GM12892 (cell line): ENCODE results near the gene SUV39H2.
"Not testable (repeated sequence)": the region's sequence is repeated elsewhere in the genome, so short reads cannot be mapped to it uniquely, and the experiment has no call there.

ENCODE experiments used
- DNase-seq: peaks from one replicate; pipeline ENCODE4 v3.0.0; 2011; ENCODE audit not compliant: insufficient read length
- FAIRE-seq: peaks from 2 replicates; lab custom pipeline; 2011; peaks lifted over from hg19 to GRCh38; lab: Jason Lieb, UNC
- POLR2A ChIP-seq: IDR thresholded peaks from 2 replicates; pipeline ENCODE4 v1.6.1; 2011; ENCODE audit warnings: low read depth, low read length, control low read depth
- POLR2AphosphoS5 ChIP-seq: IDR thresholded peaks from 2 replicates; pipeline ENCODE4 v1.6.1; 2011; ENCODE audit warnings: low read depth, low read length, control low read depth
- TAF1 ChIP-seq: IDR thresholded peaks from 2 replicates; pipeline ENCODE4 v1.6.1; 2011; ENCODE audit warnings: low read depth, mild to moderate bottlenecking, control low read depth, low read length, borderline replicate concordance

Gene SUV39H2

GRCh38 chr10:14918964-14919363 lies 40.3 kb downstream of the SUV39H2 start:
- DNase-seq (no peak), FAIRE-seq (no peak)
- TF ChIP-seq TAF1: no peak
- no peak for TF ChIP-seq POLR2AphosphoS5
- no peak for TF ChIP-seq POLR2A

GRCh38 chr10:14924013-14924412 lies 45.3 kb downstream of the SUV39H2 start:
- TF ChIP-seq TAF1 (no peak), POLR2A (no peak), POLR2AphosphoS5 (no peak)
- FAIRE-seq: no peak
- no peak for DNase-seq

- peak; percentile 56 for FAIRE-seq
- TF ChIP-seq POLR2A (no peak), POLR2AphosphoS5 (no peak), TAF1 (no peak)
- no peak for DNase-seq
Measured at GRCh38 chr10:14925268-14925667, 46.6 kb downstream of the SUV39H2 start.

GRCh38 chr10:14926061-14926470 lies 47.4 kb downstream of the SUV39H2 start:
- DNase-seq (no peak), FAIRE-seq (no peak)
- TF ChIP-seq TAF1: no peak
- TF ChIP-seq POLR2A: no peak
- TF ChIP-seq POLR2AphosphoS5: no peak

- FAIRE-seq (peak; percentile 95), DNase-seq (peak; percentile 52)
- TF ChIP-seq TAF1 (no peak), POLR2A (no peak), POLR2AphosphoS5 (no peak)
Measured at GRCh38 chr10:14926722-14927416, 48.2 kb downstream of the SUV39H2 start.

- DNase-seq (no peak), FAIRE-seq (no peak)
- TF ChIP-seq POLR2A (no peak), POLR2AphosphoS5 (no peak), TAF1 (no peak)
Measured at GRCh38 chr10:14930610-14931009, 51.9 kb downstream of the SUV39H2 start.

- FAIRE-seq (no peak), DNase-seq (no peak)
- TF ChIP-seq POLR2A: no peak
- no peak for TF ChIP-seq TAF1
- no peak for TF ChIP-seq POLR2AphosphoS5
Measured at GRCh38 chr10:14936584-14936983, 57.9 kb downstream of the SUV39H2 start.

GRCh38 chr10:14938971-14939370 lies 60.3 kb downstream of the SUV39H2 start:
- peak; percentile 53 for FAIRE-seq
- DNase-seq: not testable (repeated sequence)

- peak; percentile 97 for FAIRE-seq
Measured at GRCh38 chr10:14942147-14942949, 63.7 kb downstream of the SUV39H2 start.

GRCh38 chr10:14942950-14943338 lies 64.3 kb downstream of the SUV39H2 start:
- not testable (repeated sequence) for DNase-seq, FAIRE-seq

More at GRCh38 chr10:14942147-14942949, 63.7 kb downstream of the SUV39H2 start:
- DNase-seq: peak; percentile 30

GRCh38 chr10:14945108-14945507 lies 66.4 kb downstream of the SUV39H2 start:
- FAIRE-seq (no peak), DNase-seq (no peak)
- TF ChIP-seq TAF1: no peak
- no peak for TF ChIP-seq POLR2AphosphoS5
- no peak for TF ChIP-seq POLR2A

- FAIRE-seq (no peak), DNase-seq (no peak)
- TF ChIP-seq POLR2A (no peak), POLR2AphosphoS5 (no peak), TAF1 (no peak)
Measured at GRCh38 chr10:14947268-14947667, 68.6 kb downstream of the SUV39H2 start.
